ACC112 (cell line): ENCODE data around the gene ROR1.

Experiments
- H2AFZ ChIP-seq: fragments of 200-600 bp; sonication (generic); one replicate; pipeline ENCODE4 v1.6.0; 2017; ENCODE audit warnings: antibody characterized with exemption, low read length; ENCODE audit not compliant: unreplicated experiment
- H3K27ac ChIP-seq: fragments of 200-600 bp; sonication (generic); 2 replicates; pipeline ENCODE4 v1.5.1; 2014; ENCODE audit warnings: low read depth, mild to moderate bottlenecking, antibody characterized with exemption, low read length, moderate library complexity
- H3K27me3 ChIP-seq: fragments of 200-600 bp; sonication (generic); 2 replicates; pipeline ENCODE4 v1.6.1; 2014; ENCODE audit warnings: mild to moderate bottlenecking, antibody characterized with exemption, low read length, moderate library complexity, mixed read lengths; ENCODE audit not compliant: insufficient read depth
- H3K36me3 ChIP-seq: fragments of 200-600 bp; sonication (generic); 2 replicates; pipeline ENCODE4 v1.6.1; 2016; ENCODE audit warnings: mild to moderate bottlenecking, antibody characterized with exemption, low read length, moderate library complexity, mixed read lengths; ENCODE audit not compliant: insufficient read depth
- H3K4me1 ChIP-seq: fragments of 200-600 bp; sonication (generic); one replicate; pipeline ENCODE4 v1.6.1; 2016; ENCODE audit warnings: low read length, mixed read lengths; ENCODE audit not compliant: insufficient read depth, unreplicated experiment, control insufficient read depth
- H3K4me3 ChIP-seq: fragments of 200-600 bp; sonication (generic); 2 replicates; pipeline ENCODE4 v1.5.1; 2014; ENCODE audit warnings: mild to moderate bottlenecking, low read depth, low read length
- H3K79me2 ChIP-seq: fragments of 200-600 bp; sonication (generic); one replicate; pipeline ENCODE4 v1.6.0; 2016; ENCODE audit warnings: low read length; ENCODE audit not compliant: control insufficient read depth, unreplicated experiment, insufficient read depth

ROR1 gene

DNA sequence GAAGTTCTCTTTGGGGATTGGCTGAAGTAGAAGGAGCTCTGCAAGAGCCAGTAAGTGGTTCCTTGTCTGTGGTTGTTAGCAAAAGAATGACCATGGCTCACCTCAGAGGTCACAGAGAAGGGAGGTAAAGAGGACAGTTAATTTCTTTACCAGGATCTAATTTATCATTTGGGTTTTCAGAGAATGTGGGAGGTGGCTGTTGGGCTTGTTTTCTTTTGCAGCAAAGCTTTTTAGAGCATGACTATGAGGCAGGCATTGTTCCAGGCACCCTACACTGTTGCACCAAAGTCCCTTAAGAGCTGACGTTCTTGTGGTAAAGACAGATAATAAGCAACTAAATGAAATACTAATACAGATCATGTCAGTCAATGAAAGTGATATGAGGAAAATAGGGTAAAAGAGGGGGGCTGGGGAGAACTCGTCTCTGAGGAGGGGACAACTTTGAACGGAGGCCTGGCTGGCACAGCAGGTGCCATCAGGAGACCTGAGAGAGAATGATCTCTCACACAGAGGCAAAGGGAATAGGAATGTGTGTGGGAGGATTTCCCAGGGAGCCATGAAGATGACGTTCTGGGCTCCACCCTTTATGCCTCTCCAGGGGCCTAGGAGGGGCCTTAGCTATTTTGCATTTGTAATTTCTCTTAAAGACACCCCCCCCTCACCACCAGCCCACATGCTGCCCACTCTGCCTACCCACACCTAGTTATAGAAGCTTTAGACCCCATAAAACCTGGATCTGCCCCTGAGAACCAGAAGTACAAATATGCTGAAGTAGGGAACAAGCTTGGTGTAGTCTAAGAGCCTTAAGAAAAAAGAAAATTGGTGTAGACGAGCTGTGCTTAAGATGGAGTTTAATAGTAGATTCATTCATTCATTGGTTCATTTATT is 177.5 kb downstream of the ROR1 start:
- Histone ChIP-seq H3K36me3 (no peaks in the 10 kb centered on the region; the same call in 1 of the 2 replicates), H2AFZ (peak overlapping the region; percentile 0), H3K4me1 (peaks cover 39% of the 10 kb centered on the region), H3K79me2 (peaks cover 4% of the 10 kb centered on the region), H3K4me3 (no peak overlapping the region), H3K27ac (peak overlapping the region; percentile 83), H3K27me3 (no peaks in the 10 kb centered on the region)

DNA sequence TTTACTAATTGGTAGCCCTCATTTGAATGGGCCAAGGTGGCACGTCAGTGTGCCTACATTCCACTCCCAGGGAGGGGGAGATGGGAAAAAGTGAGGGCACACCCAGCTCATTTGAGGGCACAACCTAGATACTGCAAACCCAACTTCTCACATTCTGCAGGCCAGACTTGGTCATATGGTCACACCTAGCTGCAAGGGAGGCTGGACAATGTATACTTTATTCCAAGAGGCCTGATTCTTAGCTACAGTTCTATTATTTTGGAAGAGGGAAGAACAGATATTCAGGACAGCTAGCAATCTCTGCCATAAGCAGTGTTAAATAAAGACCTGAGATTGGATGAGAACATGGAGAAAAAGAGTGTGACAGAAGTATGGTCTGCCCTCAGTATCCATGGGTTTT is 180.4 kb downstream of the ROR1 start:
- H3K36me3 ChIP-seq, result peaks cover 6% of the 10 kb centered on the region
- peaks cover 4% of the 10 kb centered on the region for H3K79me2 ChIP-seq
- H3K4me1 ChIP-seq, result peaks cover 24% of the 10 kb centered on the region
- no peaks in the 10 kb centered on the region for H3K27me3 ChIP-seq
- H3K27ac ChIP-seq, result no peak overlapping the region
- H3K4me3 ChIP-seq, result no peak overlapping the region
- H2AFZ ChIP-seq, result no peak overlapping the region

DNA sequence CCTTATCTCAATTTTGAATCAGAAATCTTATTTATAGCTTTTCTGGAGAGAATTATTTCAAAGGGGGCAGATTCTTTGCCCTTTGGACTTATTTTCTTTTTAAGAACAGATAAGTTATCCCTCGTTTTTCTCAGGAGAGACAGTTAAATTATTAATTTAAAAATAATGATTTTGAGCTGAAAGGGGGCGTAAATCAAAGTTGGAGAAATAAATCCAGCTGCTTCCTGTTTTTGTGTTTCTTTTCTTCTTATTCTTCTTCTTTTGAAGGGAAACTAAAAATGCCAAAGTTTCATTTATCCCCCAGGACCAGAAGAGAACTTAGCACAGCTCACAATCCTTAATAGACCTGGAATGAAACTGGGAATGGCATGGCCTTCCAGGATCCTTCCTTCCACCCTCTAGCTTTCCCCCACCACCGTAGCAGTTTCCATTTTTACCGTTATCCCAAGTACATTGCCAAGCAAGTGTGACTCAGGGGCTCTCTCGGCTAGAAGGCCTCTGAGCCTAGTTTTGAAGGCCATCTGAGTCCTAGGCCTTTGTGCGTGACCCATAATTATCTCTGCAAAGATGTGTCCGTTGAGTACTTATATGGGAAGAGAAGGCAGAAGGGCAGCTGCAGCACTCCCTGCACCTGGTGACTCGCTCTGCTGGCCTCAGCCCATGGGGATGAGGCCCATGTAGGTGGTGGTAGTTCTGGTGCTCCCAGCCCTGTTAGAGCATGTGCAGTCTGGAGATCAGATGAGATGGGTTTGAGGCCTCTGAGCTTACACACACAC is 181.7 kb downstream of the ROR1 start:
- Histone ChIP-seq H3K4me3 (peak overlapping the region; percentile 28; the same call in 1 of the 2 replicates), H2AFZ (peak overlapping the region; percentile 75), H3K4me1 (peaks cover 12% of the 10 kb centered on the region), H3K27ac (peak overlapping the region; percentile 22; the same call in 1 of the 2 replicates), H3K36me3 (peaks cover 6% of the 10 kb centered on the region), H3K27me3 (no peaks in the 10 kb centered on the region), H3K79me2 (peaks cover under 1% of the 10 kb centered on the region)

DNA sequence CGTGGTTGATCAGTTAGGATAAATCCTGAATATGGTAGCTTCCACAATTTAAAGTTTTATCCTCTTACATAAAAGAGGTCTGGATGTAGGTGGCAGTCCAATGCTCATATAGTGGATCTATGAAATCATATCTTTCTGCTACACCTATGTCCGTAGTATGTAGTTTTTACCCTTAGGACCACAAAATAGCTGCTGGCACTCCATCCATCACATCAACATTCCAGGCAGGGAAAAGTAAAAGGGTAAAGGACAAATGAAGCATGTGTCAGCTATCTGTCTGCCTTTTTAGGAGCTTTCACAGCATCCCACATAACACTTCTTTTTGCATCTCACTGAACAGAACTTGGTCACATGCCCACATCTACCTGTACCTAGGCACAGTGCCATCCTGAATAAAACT is 184.7 kb downstream of the ROR1 start:
- Histone ChIP-seq H3K4me1 (no peaks in the 10 kb centered on the region), H3K79me2 (no peaks in the 10 kb centered on the region), H3K36me3 (peaks cover 6% of the 10 kb centered on the region), H3K27ac (no peak overlapping the region), H2AFZ (no peak overlapping the region), H3K27me3 (no peaks in the 10 kb centered on the region), H3K4me3 (no peak overlapping the region)

DNA sequence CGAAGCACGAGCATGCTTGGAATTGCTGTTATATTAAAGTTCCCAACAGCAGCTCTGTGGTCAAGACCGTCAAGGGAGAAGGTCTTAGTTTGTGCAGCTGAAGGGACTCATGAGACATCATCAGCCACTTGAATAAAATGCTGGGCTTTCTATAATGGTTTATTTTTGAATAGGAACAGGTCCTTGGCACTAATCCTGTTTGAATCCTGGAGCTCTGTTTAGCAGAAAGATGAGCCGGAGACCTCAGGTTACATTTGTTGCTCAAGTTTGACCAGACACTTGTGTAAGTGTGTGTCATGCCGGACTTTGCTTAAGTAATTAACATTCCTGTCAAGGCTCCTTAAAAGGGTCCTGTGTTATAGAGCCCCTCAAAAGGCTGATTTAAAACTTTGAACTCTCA is 186.5 kb downstream of the ROR1 start:
- H3K36me3 ChIP-seq, result peaks cover 6% of the 10 kb centered on the region
- no peaks in the 10 kb centered on the region for H3K4me1 ChIP-seq
- no peak overlapping the region for H3K27ac ChIP-seq
- no peaks in the 10 kb centered on the region for H3K79me2 ChIP-seq
- no peak overlapping the region for H2AFZ ChIP-seq
- no peak overlapping the region for H3K4me3 ChIP-seq
- no peaks in the 10 kb centered on the region for H3K27me3 ChIP-seq

GRCh38 chr1:63966016-63966415 is 192.2 kb downstream of the ROR1 start:
- Histone ChIP-seq H3K27me3 (no peaks in the 10 kb centered on the region), H3K4me3 (no peak overlapping the region), H3K36me3 (no peaks in the 10 kb centered on the region), H3K4me1 (peaks cover 8% of the 10 kb centered on the region), H2AFZ (no peak overlapping the region), H3K79me2 (no peaks in the 10 kb centered on the region), H3K27ac (no peak overlapping the region)

- Histone ChIP-seq H3K27me3 (no peaks in the 10 kb centered on the region), H3K4me3 (no peak overlapping the region), H2AFZ (no peak overlapping the region), H3K4me1 (peaks cover 8% of the 10 kb centered on the region), H3K27ac (no peak overlapping the region), H3K79me2 (no peaks in the 10 kb centered on the region), H3K36me3 (no peaks in the 10 kb centered on the region)
Observed at GRCh38 chr1:63967901-63968300, 194.1 kb downstream of the ROR1 start.

DNA sequence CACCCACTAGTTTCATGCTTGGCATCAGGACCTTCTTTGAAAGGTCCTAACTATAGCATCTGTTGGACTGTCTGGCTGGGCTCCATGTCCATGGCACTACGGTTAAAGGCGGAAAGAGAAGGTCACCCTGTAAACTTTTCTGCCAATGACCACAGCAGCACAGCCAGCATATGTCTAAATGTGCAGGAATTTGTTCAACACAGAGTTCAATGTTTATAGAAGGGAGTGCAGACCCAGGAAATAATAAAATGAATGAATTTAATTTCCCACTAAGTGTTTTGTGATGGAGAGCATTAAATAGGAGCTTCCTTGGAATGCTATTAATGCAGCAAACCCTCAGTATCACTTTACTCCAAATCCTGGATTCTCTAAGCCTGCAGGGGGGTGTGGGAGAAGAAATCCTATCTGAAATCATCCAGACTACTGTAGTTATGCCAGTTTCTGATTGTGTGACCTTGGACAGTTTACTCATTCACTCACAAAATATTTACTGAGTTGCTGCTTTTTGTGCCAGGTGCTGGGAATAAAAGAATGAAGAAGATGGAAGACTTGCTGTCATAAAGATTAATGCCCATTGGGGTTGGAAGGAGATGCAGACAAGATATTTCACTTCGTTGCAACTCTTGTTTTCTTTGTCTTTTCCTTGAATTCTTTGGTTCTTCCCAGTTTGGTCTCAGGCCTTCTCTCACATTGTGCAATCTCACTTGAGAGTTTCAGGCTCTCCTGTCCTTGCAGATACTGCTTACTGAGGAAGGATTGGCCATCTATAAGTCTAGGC is 195.0 kb downstream of the ROR1 start:
- Histone ChIP-seq H3K4me3 (no peak overlapping the region), H3K79me2 (no peaks in the 10 kb centered on the region), H2AFZ (no peak overlapping the region), H3K27ac (no peak overlapping the region), H3K27me3 (no peaks in the 10 kb centered on the region), H3K4me1 (peaks cover 8% of the 10 kb centered on the region), H3K36me3 (no peaks in the 10 kb centered on the region)

DNA sequence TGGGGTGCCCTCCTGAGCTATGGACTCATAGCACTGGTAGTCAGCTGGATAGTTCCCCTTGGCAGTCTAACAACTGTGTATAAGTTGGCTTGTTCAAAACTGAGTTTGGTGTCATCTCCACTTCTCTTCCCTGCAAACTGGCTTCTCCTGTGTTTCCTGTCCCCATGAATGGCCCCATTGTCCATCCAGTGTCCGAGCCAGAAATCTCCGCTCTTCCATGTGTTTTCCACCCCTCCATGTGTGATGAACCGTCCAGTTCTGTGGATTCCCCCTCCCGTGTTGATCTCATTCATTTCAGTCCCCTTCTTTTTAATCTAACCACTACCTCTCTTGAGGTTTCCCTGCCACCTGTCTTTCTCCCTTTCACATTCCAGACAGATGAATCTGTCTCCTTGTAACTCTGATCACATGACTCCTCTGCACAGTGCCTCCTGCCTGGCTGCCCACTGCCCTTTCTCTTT is 195.7 kb downstream of the ROR1 start:
- H3K79me2 ChIP-seq, result no peaks in the 10 kb centered on the region
- no peaks in the 10 kb centered on the region for H3K27me3 ChIP-seq
- H3K27ac ChIP-seq, result no peak overlapping the region
- no peaks in the 10 kb centered on the region for H3K36me3 ChIP-seq
- no peak overlapping the region for H3K4me3 ChIP-seq
- H2AFZ ChIP-seq, result no peak overlapping the region
- H3K4me1 ChIP-seq, result peaks cover 8% of the 10 kb centered on the region

DNA sequence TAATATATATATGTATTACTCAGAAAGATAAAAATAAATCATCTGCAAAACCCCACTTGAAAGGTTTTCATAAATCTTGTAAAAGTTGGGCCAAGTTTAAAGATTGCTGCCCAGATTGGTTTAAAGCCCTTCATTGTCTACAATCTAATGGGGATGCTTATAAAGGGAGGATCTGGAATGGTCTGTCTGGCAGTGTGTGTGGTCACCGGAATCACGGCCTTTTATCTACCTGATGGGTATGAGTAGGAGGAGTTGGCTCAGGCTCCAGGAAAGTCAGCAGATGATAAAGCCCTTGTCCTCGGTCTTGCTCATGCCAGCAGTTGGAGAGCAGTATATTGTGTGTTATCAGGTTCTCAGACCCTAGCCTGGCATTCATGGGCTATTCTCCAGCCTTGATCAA is 197.7 kb downstream of the ROR1 start:
- Histone ChIP-seq H3K4me3 (no peak overlapping the region), H3K36me3 (no peaks in the 10 kb centered on the region), H3K79me2 (no peaks in the 10 kb centered on the region), H3K4me1 (peaks cover 8% of the 10 kb centered on the region), H2AFZ (no peak overlapping the region), H3K27me3 (no peaks in the 10 kb centered on the region), H3K27ac (no peak overlapping the region)
